HT-29 (cell line): ENCODE measurements around the gene CC2D1A. TPM values are rescaled to one million over a fixed set of nuclear protein-coding genes. Genes with fewer than 3 reads are reported as not detected.
A peak's percentile ranks its signal among the peaks of the same experiment; 100 is the strongest.

Experiments used
- DNase-seq: peaks from one replicate; pipeline ENCODE4 v3.0.0-alpha.2; 2015; ENCODE audit warnings: low spot score
- small RNA-seq: library from RNA; depleted of rRNA; stranded (forward); fragments of <200 nt; gene quantifications from one replicate; pipeline ENCODE3, GENCODE V24; 2014
- total RNA-seq: library from RNA; depleted of rRNA; stranded (reverse); fragments of >200 nt; shearing (Covaris generic); gene quantifications from 2 replicates; pipeline ENCODE4 v1.2.3, GENCODE V29; 2014; rRNA removed

The CC2D1A gene
- total RNA-seq, 1 experiment from 2014 or later: 36.0 TPM

DNA sequence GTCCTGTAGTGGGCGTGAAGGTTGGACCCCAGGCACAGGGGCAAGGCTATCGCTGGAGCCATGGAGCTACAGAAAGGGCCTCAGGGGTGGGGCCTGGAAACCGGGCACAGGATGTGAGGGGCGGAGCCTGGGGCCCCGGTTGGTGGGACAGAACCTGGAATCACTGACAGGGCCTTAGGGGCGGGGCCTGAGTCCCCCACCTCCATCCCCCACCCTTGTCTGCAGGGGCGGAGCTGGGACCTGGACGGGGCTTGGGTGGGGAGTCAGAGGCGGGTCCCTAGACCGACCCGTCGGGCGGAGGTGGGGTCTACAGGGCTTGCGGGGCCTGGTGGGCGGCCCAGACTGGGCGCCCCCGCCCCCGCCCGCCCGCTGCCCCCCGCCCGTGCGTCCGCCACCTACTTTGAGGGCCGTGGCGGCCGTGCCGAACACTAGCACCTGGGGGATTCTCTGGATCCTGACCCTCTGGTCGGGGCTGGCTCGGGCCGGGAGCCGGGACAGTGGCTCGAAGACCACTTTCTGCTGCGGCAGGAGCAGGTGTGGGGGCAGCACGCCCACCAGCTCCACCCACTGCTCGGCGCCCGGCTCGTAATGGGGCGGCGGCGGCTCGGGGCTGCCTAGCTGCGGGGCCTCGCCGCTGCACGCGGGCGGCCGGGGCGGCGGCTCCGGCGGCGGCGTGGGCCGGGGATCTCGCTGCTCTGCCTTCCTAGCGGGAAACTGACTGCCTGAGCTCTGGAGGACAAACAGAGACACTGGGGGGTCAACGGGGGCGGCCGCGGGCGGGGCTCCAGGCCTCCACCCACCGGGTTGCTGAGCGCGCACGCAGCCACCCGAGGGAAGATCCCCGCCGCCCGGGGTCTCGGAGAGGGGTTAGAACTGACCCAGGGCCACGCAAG lies 72.6 kb downstream of the CC2D1A start:
- peak; percentile 18 for DNase-seq

DNA sequence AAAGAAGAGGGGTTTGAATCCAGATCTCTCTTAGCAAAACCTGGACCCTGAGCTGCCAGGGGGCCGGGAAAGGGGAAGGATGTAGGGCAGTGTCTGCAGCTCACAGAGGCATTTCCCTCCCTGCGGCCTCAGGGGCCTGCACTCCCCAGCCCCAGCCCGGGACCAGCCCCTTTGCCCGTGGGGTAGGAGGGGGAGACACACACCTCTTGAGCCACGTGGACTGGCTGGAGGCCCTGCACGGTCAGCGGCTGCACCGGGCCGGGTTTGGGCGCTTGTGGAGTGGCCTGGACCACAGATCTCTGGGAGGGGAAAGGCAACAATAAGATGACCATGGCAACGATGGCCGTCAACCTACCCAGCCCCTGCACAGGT lies 73.2 kb downstream of the CC2D1A start:
- DNase-seq: no peak

- no peak for DNase-seq
These were observed 73.7 kb downstream of the CC2D1A start for GRCh38 chr19:13979686-13980085.

DNA sequence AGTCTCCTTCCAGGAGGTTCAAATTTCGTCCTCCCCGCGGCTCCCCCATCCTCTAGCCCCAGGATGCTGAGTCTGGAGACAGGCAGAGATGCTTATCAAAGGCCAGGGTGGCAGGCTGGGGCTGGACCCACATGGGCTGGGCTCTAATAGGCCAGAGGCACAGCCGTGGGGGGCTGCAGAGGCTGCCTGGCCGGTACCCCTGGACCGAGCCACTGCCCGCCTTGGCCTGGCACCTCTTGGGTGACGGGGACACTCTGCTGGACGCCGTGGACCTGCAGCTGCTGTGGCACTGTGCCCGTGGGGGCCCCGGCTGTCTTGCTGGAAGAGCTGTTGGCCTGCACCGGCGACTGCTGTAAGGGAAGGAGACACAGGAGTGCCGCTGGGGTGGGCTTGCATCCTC lies 74.3 kb downstream of the CC2D1A start:
- DNase-seq: no peak

Small RNA genes within 50 kb of the gene (small RNA-seq; reads per million reads assigned to genes)
- gene MIR181C (1.5 reads per million, percentile 55 among the genes with 10 or more reads in this experiment), gene MIR181D (1.7 reads per million, percentile 60 among the genes with 10 or more reads in this experiment)

Other genes starting within 250 kb of the CC2D1A start
- 21.9 and 22.2 TPM in 2 replicates for gene MRI1, start 141.7 kb upstream of the CC2D1A start, total RNA-seq
- 115 and 182 TPM in 2 replicates for gene C19orf53, start 131.7 kb upstream of the CC2D1A start, total RNA-seq
- gene ZSWIM4, start 110.8 kb upstream of the CC2D1A start, total RNA-seq: 4.3 and 4.4 TPM in 2 replicates
- gene NANOS3, start 29.1 kb upstream of the CC2D1A start, total RNA-seq: not detected in 2 replicates
- gene BRME1, start 84 bp upstream of the CC2D1A start, total RNA-seq: 2.2 and 3.9 TPM in 2 replicates
- 0.34 and 1.1 TPM in 2 replicates for gene PODNL1, start 32.2 kb downstream of the CC2D1A start, total RNA-seq
- gene DCAF15, start 46.3 kb downstream of the CC2D1A start, total RNA-seq: 46.6 and 47.2 TPM in 2 replicates
- gene RFX1, start 100.1 kb downstream of the CC2D1A start, total RNA-seq: 6.0 and 6.2 TPM in 2 replicates
- gene RLN3, start 121.9 kb downstream of the CC2D1A start, total RNA-seq: not detected in 2 replicates
- 0.10 TPM in 1 of 2 replicates, not detected in the other for gene IL27RA, start 125.6 kb downstream of the CC2D1A start, total RNA-seq
- gene PALM3, start 155.9 kb downstream of the CC2D1A start, total RNA-seq: 0.08 and 0.20 TPM in 2 replicates
- 0.37 and 0.74 TPM in 2 replicates for gene MISP3, start 166.6 kb downstream of the CC2D1A start, total RNA-seq
- not detected in 2 replicates for gene C19orf67, start 179.6 kb downstream of the CC2D1A start, total RNA-seq
- 71.7 and 89.0 TPM in 2 replicates for gene SAMD1, start 184.6 kb downstream of the CC2D1A start, total RNA-seq
- gene PRKACA, start 211.6 kb downstream of the CC2D1A start, total RNA-seq: 19.4 and 25.0 TPM in 2 replicates
- 95.9 and 102 TPM in 2 replicates for gene ASF1B, start 230.4 kb downstream of the CC2D1A start, total RNA-seq